LNCaP clone FGC (cell line): ENCODE measurements around the gene RER1.

Source experiments
- DNase-seq: peaks from one replicate; pipeline ENCODE4 v3.0.0-alpha.2; 2011; ENCODE audit warnings: low read depth
- H3K4me3 ChIP-seq: 2 replicates; pipeline ENCODE4 v1.5.1; 2011; ENCODE audit warnings: mild to moderate bottlenecking, low read depth, low read length, control low read depth
- CTCF ChIP-seq: IDR thresholded peaks from 2 replicates; pipeline ENCODE4 v1.5.1; 2012; ENCODE audit warnings: mild to moderate bottlenecking; ENCODE audit not compliant: control insufficient read depth, insufficient read depth; ENCODE audit errors: extremely low read depth

The RER1 gene

GRCh38 chr1:2358651-2359640 lies 32.7 kb upstream of the RER1 start:
- no peak for DNase-seq
- TF ChIP-seq CTCF = no peak
- H3K4me3 ChIP-seq = no peak overlapping the region

- no peak for TF ChIP-seq CTCF
- H3K4me3 ChIP-seq = no peak overlapping the region
- no peak for DNase-seq
Measured at GRCh38 chr1:2360588-2361364, 30.9 kb upstream of the RER1 start.

- no peak overlapping the region for H3K4me3 ChIP-seq
- no peak for TF ChIP-seq CTCF
- no peak for DNase-seq
Measured at GRCh38 chr1:2363847-2364513, 27.7 kb upstream of the RER1 start.

GRCh38 chr1:2368053-2368744 lies 23.4 kb upstream of the RER1 start:
- no peak overlapping the region for H3K4me3 ChIP-seq
- no peak for DNase-seq
- TF ChIP-seq CTCF = no peak

- no peak overlapping the region for H3K4me3 ChIP-seq
- no peak for TF ChIP-seq CTCF
- no peak for DNase-seq
Measured at GRCh38 chr1:2372551-2373490, 18.8 kb upstream of the RER1 start.
